HG03108 (cell line): ENCODE results near the gene MPZL1.

ENCODE experiments used
- ATAC-seq: cut with Tn5 transposase; IDR thresholded peaks from one replicate; pipeline ENCODE4 v1.9.1; 2021; ENCODE audit warnings: moderate library complexity; ENCODE audit not compliant: unreplicated experiment

Gene MPZL1

GRCh38 chr1:167776151-167776550, 54.4 kb downstream of the MPZL1 start:
- ATAC-seq, result no peak

GRCh38 chr1:167776616-167777268, 55.0 kb downstream of the MPZL1 start:
- ATAC-seq, result no peak

GRCh38 chr1:167777269-167777650, 55.5 kb downstream of the MPZL1 start:
- ATAC-seq, result no peak

GRCh38 chr1:167781558-167781957, 59.8 kb downstream of the MPZL1 start:
- no peak for ATAC-seq

- ATAC-seq, result no peak
These were observed 61.2 kb downstream of the MPZL1 start for GRCh38 chr1:167782946-167783345.

- ATAC-seq, result no peak
These were observed 63.2 kb downstream of the MPZL1 start for GRCh38 chr1:167784876-167785550.

- ATAC-seq, result no peak
These were observed 64.7 kb downstream of the MPZL1 start for GRCh38 chr1:167786502-167786901.

- no peak for ATAC-seq
These were observed 67.7 kb downstream of the MPZL1 start for GRCh38 chr1:167789501-167789900.

GRCh38 chr1:167790117-167790516, 68.3 kb downstream of the MPZL1 start:
- no peak for ATAC-seq

GRCh38 chr1:167791281-167792187, 69.8 kb downstream of the MPZL1 start:
- ATAC-seq, result no peak

GRCh38 chr1:167792188-167792565, 70.4 kb downstream of the MPZL1 start:
- no peak for ATAC-seq

GRCh38 chr1:167794043-167794442, 72.3 kb downstream of the MPZL1 start:
- ATAC-seq, result no peak

- no peak for ATAC-seq
These were observed 74.3 kb downstream of the MPZL1 start for GRCh38 chr1:167795810-167796740.

- no peak for ATAC-seq
These were observed 75.2 kb downstream of the MPZL1 start for GRCh38 chr1:167797015-167797414.

GRCh38 chr1:167798952-167799351, 77.2 kb downstream of the MPZL1 start:
- ATAC-seq, result no peak

- ATAC-seq, result no peak
These were observed 78.0 kb downstream of the MPZL1 start for GRCh38 chr1:167799747-167800146.

- ATAC-seq, result no peak
These were observed 78.5 kb downstream of the MPZL1 start for GRCh38 chr1:167800251-167800650.

- no peak for ATAC-seq
These were observed 80.5 kb downstream of the MPZL1 start for GRCh38 chr1:167802235-167802634.

- ATAC-seq, result peak; percentile 84
These were observed 81.8 kb downstream of the MPZL1 start for GRCh38 chr1:167803358-167804207.
